Myometrial cell (primary cell): ENCODE results near the gene HLA-DPA1. TPM values are rescaled to one million over a fixed set of nuclear protein-coding genes. Genes with fewer than 3 reads are reported as not detected.

ENCODE experiments used
- total RNA-seq: library from RNA; depleted of rRNA; stranded (reverse); fragments of >200 nt; gene quantifications from 2 replicates; pipeline ENCODE4 v1.2.3, GENCODE V29; 2015

Gene HLA-DPA1
- 3.7 and 8.7 TPM in 2 replicates for total RNA-seq

DNA sequence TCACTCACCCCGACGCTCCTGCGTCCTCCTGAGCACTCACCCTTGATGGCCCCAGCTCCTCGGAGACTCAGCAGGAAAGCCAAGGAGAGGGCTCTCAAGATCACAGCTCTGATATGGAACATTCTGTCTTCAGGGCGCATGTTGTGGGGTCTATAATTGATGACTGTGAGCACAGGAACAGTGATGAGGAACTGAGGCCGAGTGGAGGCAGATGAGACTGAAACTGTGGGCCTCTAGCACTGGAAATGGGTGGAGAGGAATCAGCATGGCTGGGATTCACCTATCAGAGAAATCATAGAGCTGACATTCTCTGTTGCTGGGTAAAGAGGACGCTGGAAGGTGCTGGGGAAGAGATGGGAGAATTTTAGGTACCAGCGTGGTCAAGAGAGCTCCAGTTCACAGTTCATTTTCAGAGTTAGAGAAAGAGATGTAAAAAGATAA, at the start of gene HLA-DPA1:
TSS of gene HLA-DPA1 (minus strand) at position 219 of the 441 bp plus-strand sequence.

DNA sequence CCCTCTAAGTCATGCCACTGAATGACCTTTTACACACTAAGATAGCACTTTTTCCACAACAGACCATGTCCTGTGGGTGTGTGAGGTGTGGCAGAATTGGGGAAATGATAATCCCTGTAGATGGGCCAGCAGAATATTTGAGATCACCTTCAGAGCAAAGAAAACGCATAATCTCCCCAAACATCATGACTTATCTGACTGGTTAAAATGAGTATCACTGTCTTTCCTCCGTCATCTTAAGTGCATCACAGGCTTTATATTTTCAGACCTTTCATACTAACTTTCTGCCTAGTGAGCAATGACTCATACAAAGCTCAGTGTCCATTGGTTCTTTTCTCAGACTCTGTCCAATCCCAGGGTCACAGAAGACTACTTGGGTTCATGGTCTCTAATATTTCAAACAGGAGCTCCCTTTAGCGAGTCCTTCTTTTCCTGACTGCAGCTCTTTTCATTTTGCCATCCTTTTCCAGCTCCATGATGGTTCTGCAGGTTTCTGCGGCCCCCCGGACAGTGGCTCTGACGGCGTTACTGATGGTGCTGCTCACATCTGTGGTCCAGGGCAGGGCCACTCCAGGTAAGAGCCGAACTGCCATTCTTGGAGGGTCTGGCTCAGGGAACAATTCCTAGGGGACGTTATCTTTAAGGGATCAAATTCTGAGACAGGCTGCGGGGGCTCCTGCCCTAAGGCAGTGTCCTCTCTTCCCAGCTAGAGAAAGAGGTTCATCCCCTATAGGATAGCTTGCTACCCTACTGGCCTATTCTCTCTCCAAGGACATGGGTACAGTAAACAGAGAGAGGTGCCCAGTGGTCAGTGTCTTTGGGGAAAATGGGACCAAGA, 2.3 kb upstream of the HLA-DPA1 start, which contains the start of gene HLA-DPB1:
TSS of gene HLA-DPB1 (plus strand) at position 423 of the 838 bp plus-strand sequence. CDS start at position 475, 52 bp downstream.

Other genes starting within 250 kb of the HLA-DPA1 start
- gene TAP2, start 234.9 kb downstream of the HLA-DPA1 start, total RNA-seq: 13.8 and 15.6 TPM in 2 replicates
- 77.6 and 79.8 TPM in 2 replicates for gene PSMB8, start 229.6 kb downstream of the HLA-DPA1 start, total RNA-seq
- gene TAP1, start 219.9 kb downstream of the HLA-DPA1 start, total RNA-seq: 43.8 and 54.9 TPM in 2 replicates
- 29.4 and 34.6 TPM in 2 replicates for gene PSMB9, start 219.5 kb downstream of the HLA-DPA1 start, total RNA-seq
- gene HLA-DMB, start 132.6 kb downstream of the HLA-DPA1 start, total RNA-seq: not detected in 2 replicates
- 0.29 and 4.1 TPM in 2 replicates for gene HLA-DMA, start 120.6 kb downstream of the HLA-DPA1 start, total RNA-seq
- 89.4 and 124 TPM in 2 replicates for gene BRD2, start 105.1 kb downstream of the HLA-DPA1 start, total RNA-seq
- not detected in 2 replicates for gene HLA-DOA, start 64.1 kb downstream of the HLA-DPA1 start, total RNA-seq
- gene HLA-DPB1, start 2.3 kb upstream of the HLA-DPA1 start, total RNA-seq: 20.9 and 89.1 TPM in 2 replicates
- gene COL11A2, start 118.8 kb upstream of the HLA-DPA1 start, total RNA-seq: under 0.01 TPM in 1 of 2 replicates, not detected in the other
- 16.1 and 21.6 TPM in 2 replicates for gene RXRB, start 127.0 kb upstream of the HLA-DPA1 start, total RNA-seq
- gene SLC39A7, start 127.2 kb upstream of the HLA-DPA1 start, total RNA-seq: 191 and 219 TPM in 2 replicates
- 1.6 and 4.0 TPM in 2 replicates for gene HSD17B8, start 131.0 kb upstream of the HLA-DPA1 start, total RNA-seq
- 11.5 and 15.6 TPM in 2 replicates for gene RING1, start 134.9 kb upstream of the HLA-DPA1 start, total RNA-seq
- gene VPS52, start 198.2 kb upstream of the HLA-DPA1 start, total RNA-seq: 36.7 and 45.3 TPM in 2 replicates
- 4,481 and 4,999 TPM in 2 replicates for gene RPS18, start 198.4 kb upstream of the HLA-DPA1 start, total RNA-seq
- gene B3GALT4, start 203.5 kb upstream of the HLA-DPA1 start, total RNA-seq: 5.7 and 11.0 TPM in 2 replicates
- gene WDR46, start 215.6 kb upstream of the HLA-DPA1 start, total RNA-seq: 84.2 and 89.9 TPM in 2 replicates
- gene PFDN6, start 216.0 kb upstream of the HLA-DPA1 start, total RNA-seq: 58.7 and 93.4 TPM in 2 replicates
- 32.6 and 37.4 TPM in 2 replicates for gene RGL2, start 225.3 kb upstream of the HLA-DPA1 start, total RNA-seq
- 100 and 104 TPM in 2 replicates for gene TAPBP, start 240.4 kb upstream of the HLA-DPA1 start, total RNA-seq
- gene ZBTB22, start 244.1 kb upstream of the HLA-DPA1 start, total RNA-seq: 14.4 and 23.1 TPM in 2 replicates
- gene DAXX, start 249.3 kb upstream of the HLA-DPA1 start, total RNA-seq: 46.3 and 52.8 TPM in 2 replicates